GM20431 (cell line): ENCODE results near the gene DCAF4L1.

Experiments used
- in situ Hi-C: fragments of 300-500 bp; cut with MseI, MboI; formaldehyde crosslinking; loops from one replicate; pipeline ENCODE4 v1.15.0; 2020; ENCODE audit warnings: low sequenced_read_pairs; ENCODE audit not compliant: unreplicated experiment

DCAF4L1 gene

DNA sequence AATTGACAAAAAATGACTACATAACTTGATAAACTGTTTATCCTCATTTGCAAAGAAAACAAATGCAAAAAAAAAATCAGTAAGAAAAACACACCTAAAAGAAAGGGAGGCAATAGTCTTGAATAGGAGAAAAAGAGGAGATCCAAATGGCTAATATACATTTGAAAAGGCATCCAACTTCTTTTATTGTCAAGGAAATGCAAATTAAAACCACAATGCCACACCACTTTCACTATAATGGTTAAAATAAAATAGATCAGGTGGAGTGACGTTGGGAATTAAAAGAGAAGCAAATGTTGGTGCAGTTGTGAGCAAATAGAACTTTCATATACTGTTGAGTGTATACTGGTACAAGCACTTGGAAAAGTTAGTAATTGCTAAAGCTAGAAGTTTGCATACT, 3.6 kb downstream of the DCAF4L1 start:
- in situ Hi-C loops, result no loop called here

DNA sequence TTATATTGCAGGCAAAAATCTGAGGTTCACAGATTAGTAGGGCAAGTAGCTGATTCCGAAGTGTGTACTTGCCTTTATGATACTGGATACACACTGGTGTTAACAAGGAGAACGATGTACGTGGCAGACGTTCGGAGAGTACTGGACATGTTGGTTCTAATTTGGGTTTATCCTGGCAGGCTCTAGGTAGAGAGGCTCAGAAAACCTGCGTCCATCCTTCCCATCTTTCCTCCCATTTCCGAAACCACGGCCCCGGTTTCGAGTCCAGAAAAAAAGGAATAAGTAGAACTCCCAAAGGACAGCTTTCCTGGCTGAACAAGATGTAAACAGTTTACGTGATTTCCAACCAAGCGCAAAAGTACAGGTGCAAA, 8.4 kb downstream of the DCAF4L1 start:
- in situ Hi-C loops, result no loop called here

DNA sequence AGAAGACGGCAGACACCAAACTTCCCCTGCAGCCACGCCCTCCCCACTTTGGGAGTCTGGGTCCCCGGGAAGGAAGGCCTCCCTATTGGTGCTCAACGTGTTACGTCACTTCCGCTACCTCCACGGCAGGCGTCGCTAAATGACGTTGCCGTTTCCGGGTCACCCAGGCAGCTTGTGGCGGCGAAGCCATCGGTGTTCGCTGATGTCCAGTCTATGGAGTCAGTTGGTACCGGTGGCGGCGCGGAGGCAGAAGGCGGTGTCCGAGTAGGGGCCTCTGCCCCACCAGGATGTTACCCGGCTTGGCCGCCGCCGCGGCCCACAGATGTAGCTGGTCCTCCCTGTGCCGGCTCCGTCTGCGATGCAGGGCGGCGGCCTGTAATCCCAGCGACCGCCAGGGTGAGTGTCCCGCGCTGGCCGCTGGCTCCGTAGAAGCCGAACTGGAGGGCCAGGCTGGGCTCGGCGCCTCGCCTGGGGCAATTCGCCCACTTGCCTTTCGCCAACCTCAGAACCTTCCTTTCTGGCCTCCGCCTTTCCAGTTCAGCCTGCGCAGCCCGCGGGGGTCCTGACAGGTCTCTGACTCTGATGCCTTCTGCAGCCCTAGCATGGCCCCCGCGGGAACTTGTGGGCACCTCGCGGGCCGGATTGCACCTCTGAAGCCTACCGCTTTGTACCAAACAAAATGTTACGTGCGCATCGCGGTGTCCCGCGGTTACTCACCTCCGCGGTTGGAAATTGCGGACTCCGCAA, 9.0 kb downstream of the DCAF4L1 start, which contains the start of gene SLC30A9:
SLC30A9 (plus strand) TSS at position 166 of the 747 bp plus-strand sequence; CDS start at position 288, 122 bp downstream.
- in situ Hi-C loops, result no loop called here

DNA sequence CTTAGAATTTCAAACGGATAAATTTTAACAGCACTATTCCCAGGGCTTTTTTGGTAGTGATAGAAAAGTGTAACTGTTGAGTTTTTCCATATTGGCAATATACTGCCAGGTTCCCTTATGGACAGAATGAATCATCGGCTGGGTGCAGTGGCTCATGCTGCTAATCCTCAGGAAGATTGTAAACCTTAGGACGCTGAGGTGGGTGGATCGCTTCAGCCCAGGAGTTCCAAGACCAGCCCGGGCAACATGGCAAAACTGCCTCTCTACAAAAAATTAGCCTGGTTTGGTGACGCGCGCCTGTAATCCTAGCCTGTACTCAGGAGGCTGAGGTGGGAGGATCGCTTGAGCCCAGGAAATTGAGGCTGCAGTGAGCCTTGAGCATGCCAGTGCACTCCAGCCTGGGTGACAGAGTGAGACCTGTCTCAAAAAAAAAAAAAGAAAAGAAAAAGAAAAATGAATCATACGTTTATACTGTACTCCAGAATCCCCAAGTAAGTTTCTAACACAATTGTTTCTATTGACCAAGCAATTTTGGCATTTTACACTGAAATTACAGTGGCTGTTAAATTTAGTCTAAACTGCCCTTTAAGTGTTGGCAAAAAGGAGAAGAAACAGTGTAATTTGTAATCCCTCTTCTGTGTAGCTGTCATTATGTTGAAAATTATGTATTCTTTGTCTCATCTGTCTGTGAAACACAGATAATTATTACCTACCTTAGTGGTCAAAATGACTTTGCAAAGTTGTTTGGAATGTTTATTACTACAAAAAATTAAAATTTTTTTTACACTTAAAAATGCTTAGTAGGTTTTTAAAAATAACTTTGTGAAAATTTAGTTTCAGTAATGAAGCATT, 10.6 kb downstream of the DCAF4L1 start:
- in situ Hi-C loops, result no loop called here

DNA sequence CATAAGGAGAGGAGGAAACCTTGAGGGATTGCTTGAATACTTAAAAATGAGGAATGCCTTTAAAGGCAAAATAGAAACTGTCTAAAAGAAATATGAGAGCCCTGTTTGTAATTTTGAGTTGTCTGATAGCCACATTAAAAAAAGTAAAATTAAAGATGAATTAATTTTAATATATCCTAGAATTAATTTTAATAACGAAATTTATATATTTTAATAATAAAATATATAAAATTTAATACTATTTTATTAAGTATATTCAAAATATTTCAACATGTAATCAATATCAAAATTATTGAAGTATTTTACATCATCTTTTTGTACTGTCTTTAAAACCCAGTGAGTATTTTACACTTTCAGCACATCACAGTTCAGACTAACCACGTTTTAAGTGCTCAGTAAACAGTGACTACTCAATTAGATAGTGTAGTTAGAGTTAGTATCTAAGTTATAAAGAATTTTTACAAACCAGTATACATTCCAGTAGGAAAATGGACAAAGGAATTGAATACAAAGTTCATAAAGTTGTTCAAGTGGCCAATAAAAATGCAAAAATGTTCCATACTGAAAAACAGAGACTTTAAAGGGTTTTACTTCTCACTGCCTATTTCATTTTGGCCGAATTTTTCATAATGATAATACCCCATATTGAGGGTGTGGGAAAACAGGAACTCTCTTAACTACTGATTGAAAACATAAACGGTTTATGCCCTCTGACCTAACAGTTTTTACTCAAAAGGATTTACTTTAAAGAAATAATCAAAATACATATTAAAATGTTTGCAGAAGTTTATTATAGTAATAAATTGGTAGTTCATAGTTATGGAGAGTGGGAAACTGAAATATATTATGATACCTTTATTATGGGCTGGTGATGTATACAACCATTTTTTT, 11.7 kb downstream of the DCAF4L1 start:
- in situ Hi-C loops, result no loop called here

DNA sequence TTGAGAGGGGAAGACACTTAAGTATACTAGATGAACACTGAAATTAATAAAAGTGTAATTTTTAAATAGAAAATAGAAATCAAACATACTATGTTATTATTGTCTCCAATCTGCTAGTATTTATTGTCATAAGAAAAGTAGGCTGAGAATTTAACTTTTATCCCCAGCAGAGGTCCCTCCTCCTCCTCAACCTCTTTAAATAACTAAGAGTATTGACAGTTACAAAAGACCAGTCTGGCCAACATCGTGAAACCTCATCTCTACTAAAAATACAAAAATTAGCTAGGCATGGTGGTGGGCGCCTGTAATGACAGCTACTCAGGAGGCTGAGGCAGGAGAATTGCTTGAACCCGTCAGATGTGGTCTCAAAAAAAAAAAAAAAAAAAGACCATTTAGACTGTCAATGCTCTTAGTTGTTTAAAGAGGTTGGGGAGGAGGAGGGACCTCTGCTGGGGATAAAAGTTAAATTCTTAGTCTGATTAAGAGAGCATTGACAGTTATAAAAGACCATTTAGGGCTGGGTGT, 13.0 kb downstream of the DCAF4L1 start:
- in situ Hi-C loops, result no loop called here

DNA sequence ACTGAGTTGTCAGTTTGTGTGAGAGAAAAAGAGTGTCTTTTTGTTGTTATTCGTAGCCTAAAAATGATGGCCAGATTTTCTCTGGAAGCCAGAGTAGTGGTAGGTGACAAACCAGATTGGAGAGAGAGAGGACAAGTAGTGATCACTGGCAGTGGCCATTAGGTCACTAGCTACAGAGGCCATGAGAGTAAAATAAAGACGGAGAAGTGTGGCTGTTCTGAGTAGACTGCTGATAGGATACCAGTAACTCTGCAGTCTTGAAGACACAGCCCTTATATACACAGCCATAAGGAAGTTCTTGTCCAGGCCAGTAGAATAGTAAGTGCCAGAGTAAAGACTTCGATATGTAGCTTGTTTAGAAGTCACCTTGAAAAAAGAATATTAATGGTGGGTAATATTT, 16.5 kb downstream of the DCAF4L1 start:
- in situ Hi-C loops, result no loop called here

DNA sequence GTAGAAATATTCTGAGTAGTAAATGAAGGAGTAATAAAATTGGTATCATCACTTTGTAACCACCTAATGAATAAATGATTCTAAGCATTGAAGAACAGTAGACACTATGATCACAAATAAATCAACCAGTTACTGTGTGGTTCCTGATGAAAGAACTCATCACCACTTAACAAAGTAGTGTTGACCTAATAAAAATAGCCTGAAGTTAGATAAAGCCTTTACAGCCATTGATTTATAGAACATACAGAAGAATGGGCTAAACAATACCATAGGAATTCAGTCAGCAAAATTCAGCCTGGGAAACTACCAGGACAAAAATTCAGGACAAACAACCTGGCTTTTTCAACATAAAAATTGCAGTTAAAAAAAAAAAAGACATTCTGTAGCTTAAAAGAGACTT, 17.8 kb downstream of the DCAF4L1 start:
- in situ Hi-C loops, result no loop called here

DNA sequence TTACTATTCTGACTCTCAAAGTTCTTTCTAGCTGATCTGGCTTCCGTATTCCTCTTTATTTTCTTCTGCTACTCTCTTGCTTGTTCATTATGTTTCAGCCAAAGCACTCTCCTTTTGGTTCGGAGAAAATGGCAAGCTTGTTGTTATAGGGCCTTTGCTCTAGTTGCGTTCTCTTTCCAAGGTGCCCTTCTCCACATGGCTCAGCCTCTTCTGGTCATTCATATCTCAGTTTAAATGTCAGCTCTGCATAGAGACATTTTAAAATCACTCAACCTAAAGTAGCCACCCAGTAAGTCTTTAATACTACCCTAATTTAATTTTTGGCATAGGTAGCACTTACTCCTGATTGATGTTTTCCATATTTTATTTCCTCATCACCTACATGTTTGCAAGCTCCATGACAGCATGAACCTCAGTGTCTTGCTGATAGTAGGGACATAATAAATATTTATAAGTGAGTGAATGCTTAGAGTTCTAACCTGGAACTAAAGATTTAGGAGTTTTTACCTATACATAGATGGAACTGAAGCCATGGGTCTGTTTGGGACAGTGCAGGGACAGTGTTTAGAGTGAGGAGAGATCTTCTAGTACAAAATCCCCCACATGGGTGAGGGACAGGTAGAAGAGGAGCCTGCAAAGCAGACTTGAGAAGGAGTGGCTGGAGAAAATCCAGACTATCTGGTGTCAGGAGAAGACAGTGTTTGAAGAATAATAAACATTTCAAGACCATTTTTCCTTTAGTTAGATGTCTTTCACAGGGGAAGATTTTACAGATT, 26.6 kb downstream of the DCAF4L1 start:
- in situ Hi-C loops, result no loop called here

DNA sequence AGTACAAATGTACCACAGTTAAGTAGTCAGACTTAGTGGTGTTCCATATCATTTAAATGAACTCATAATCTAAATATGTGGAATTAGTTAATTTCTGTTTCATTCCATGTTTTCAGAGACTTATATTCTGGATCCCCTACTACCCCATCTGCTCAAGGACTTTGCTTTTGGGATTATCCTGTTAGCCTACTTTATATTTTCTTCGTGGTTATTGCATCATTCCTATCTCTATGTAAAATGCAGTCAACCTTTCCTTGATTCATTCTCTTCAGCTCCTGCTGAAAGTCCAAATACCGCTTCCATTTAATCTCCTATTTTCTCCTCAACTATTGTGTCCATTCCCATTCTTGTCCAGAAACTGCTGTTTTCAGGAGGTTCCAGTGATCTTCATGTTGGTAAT, 33.9 kb downstream of the DCAF4L1 start:
- in situ Hi-C loops, result no loop called here

DNA sequence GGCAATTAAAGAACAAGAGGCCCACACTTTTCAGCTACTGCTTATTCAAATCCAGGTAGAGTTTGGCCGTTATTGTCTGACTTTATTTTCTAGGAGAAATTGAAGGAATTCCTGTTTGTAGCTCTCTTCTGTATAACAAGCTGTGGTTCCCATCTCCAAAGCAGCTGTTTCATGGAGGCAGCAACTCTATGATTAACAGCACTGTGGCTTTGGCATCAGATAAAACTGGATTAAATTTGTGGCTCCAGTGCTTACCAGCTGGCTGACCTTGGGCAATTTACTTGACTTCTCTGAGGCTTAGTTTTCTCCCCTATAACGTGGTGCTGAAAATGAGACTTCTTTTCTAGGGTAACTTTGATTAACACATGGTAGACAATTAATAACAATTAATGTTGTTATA, 36.9 kb downstream of the DCAF4L1 start:
- in situ Hi-C loops, result no loop called here
